ENCODE measurements around the gene NNAT.
"Not testable (repeated sequence)": the region's sequence is repeated elsewhere in the genome, so short reads cannot be mapped to it uniquely, and the experiment has no call there.

Gene NNAT, protein sequence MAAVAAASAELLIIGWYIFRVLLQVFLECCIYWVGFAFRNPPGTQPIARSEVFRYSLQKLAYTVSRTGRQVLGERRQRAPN

DNA sequence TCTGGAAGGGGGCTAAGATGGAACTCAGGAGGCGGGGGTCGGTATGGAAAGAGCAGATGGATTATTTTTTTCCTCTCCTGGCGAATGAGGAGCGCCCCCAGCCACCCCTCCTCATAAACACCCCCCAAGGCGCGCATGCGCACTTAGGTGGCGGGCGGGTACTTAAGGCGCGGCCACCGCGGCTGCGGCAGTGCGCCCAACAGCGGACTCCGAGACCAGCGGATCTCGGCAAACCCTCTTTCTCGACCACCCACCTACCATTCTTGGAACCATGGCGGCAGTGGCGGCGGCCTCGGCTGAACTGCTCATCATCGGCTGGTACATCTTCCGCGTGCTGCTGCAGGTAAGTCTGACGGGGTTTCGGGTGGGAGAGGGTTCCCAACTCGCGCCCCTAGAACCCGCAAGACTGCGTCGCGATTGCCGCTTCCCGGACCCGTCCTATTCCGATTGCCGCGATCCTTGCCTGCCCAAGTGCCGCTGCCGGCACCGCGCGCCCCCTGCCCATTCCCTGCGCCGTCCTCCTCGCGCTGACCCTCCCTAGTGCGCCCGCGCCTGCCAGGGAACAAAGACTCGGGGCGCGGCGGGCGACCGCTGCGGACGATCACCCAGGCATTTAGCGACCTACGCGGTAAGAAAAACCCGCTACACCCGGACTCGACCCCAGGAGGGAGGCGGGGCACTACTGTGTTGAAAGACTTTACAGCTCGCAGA is at the start of gene NNAT:
TSS of gene NNAT (plus strand) at position 190 of the 711 bp plus-strand sequence. CDS start at position 272, 82 bp downstream.
- DNase-seq (ENCODE audit: low read depth, low spot score): no peak

DNA sequence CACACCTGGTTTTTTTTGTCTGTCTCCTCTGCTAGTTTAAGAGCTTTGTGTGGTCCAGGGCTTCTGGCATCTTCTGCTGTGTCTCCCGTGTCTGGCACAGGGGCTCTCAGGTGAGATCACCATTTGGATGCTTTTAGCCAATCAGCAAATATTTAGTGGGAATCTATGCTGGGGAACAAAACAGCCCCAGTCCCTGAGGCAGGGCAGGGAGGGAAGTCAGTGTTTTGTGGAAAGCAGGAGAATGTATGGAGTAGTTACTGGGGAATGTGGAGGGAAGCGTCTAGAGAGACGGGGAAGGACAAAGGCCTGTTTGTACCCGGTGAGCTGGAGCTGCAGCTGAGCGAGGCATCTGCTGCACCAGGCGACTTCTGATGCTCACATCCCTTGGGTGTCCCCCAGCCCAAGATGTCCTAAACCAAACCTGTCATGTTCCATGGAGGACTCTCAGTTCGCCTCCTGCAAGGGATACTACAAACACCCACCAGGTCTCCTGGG is 49.3 kb upstream of the NNAT start:
- no peak for DNase-seq (ENCODE audit: low read depth, low spot score)

DNA sequence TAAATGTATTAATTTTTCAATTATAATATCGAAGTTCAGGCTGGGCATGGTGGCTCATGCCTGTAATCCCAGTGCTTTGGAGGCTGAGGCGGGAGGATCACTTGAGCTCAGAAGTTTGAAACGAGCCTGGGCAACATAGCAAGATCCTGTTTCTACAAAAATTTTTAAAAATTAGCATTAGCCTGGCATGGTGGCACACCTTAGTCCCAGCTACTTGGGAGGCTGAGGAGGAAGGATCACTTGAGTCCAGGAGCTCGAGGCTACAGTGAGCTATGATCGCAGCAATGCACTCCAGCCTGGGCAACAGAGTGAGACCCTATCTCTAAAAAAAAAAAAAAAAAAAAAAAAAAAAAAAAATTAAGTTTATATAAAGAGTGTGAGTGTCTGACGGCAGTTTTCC is 48.6 kb upstream of the NNAT start:
- DNase-seq (ENCODE audit: low read depth, low spot score): not testable (repeated sequence)

DNA sequence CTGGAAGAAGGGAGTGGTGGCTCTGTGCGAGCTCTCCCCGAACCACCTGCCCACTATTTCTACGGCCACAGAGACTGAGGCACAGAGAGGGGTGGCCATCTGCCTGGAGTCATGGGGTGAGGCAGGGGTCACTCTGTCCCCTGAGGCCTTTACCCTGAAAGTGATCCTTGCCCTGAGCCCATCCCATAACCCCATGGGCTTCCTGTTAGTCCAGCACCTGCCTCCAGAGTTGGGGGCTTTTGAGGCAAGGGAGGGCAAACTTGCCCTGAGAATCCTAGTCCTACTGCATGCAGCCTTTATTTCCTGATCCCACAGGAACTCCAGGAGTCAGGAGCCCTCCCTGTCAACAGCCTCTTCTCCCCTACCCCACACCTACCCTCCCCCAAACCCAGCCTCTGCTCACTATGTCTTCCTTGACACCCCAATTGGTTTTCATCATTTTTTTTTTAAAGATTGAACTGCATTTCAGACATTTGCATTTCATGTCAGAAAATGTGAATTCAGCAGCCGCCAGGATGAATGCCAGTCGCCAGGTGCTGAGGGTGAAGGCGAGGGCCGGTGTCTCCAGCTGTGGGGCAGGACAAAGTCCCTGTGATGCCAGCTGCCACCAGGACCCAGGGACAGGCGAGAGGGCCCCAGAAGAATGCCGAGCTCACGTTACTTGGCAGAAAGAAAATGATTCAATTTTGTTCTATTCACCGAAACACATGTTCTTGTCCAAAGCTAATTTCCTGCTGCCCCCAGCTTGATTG is 47.6 kb upstream of the NNAT start:
- no peak for DNase-seq (ENCODE audit: low read depth, low spot score)

DNA sequence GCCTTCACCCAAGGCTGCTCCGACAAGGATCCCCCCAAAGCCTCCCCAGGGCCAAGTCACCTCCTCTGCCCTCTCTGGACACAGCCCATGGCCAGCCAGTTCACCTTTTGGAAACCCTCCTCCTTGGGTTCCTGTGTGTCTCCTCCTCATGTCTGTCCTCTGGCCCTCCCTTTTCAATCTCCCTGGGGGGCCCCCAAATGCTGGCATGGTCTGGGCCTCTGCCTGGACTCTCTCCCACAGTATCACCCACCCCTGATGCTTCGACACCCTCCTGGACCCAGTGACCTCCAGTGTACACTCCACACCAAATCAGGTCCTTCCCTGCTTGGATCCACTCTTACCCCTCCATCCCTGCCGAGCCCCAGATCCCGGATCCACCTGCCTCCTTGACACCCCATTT is 46.7 kb upstream of the NNAT start:
- DNase-seq (ENCODE audit: low read depth, low spot score): no peak

DNA sequence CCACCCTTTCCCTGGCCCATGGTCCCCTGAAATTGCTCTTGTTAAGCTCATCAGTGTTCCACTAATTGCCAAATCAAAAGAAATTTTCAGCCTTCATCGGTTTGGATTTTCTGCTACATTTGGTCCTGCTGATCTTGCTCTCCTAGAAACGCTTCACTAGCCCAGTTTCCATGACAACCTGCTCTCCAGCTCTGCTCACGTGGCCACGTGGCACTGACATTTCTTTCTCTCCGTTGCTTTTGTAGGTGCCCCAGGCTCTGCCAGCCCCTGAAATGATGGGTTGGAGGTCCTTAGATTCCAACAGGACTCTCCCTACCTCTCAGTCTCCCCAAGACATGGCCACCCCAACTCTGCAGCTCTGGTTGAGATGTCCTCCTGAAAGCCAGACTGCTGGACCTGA is 45.8 kb upstream of the NNAT start:
- DNase-seq (ENCODE audit: low read depth, low spot score): no peak

DNA sequence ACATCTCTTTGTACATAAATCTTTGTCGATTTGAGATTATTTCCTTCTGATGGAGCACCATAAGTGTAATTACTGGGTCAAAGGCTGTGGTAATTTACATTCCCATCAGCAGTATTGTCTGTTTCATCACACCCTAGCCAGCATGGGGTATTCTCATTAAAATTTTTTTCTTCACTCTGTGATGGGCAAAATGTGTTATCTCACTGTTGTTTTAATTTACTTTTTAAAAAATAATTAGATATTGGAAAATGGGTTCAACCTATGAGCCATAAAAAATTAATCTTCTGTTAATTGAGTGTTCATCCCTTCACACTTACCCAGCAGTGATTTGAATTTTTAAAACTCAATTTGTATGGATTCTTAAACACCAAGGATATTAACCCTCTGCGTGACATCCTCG is 44.0 kb upstream of the NNAT start:
- no peak for DNase-seq (ENCODE audit: low read depth, low spot score)

DNA sequence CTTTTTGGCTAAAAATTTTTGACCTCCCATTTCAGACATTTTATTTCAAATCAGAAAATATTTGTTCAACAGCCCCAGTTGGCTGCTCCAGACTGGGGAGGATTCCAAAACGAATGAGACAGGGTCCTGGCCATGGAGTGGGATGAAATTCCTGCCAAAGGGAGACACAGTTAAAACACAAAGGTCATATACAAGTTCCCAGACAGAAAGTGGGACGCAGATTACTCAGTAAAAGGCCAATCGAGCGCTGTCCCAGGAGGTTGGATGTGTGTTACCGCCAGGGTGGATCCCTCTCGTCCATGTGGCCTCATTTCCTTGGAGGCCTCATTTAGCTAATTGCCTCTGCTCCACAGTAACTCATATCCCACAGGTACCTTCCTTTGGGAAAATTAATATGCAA is 41.8 kb upstream of the NNAT start:
- no peak for DNase-seq (ENCODE audit: low read depth, low spot score)

DNA sequence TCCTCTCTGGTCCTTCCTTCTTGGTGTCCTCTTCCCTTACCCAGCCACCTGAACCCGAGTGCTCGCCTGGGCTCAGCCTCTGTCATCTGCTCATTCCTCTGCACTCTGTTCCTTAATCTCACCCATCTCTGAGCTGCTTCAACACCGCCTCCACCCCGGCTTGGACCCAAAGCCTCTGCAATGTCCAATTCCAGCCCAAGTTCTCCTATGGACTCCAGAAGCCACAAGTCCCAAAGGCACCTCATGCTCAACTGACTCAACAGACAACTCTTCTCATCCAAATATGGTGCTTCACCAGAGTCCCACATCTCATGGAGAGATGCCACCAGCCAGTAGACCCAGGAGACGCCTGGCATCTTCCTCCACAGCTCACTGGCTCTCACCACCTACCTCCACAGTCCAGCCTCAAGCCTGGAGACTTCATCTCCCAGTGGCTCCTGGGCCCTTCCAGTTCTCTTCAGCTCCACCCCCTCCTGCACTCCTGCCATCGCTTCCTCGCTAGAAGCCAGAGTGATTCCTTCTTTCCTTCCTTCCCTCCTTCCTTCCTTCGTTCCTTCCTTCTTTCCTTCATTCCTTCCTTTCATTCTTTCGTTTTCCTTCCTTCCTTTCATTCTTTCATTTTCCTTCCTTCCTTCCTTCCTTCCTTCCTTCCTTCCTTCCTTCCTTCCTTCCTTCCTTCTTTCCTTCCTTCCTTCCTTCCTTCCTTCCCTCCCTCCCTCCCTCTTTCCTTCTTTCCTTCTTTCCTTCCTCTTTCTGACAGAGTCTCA is 40.9 kb upstream of the NNAT start:
- DNase-seq (ENCODE audit: low read depth, low spot score): no peak

DNA sequence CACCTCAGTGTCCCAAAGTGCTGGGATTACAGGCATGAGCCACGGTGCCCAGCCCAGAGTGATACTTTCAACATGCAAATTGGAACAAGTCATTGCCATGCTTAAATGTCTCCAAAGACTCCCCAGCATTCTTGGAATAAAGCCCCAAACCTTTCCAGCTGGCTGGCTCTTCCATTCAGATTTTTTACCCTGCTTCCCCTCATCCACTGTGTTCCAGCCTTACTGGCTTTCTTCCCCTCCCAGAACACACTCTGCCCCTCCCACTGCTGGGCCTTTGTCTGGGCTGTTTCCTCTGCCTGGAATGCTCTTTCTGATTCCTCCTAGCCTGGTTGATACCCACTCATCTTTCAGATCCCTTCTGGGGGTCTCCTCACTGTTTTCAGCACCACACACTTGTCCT is 40.1 kb upstream of the NNAT start:
- DNase-seq (ENCODE audit: low read depth, low spot score): no peak

DNA sequence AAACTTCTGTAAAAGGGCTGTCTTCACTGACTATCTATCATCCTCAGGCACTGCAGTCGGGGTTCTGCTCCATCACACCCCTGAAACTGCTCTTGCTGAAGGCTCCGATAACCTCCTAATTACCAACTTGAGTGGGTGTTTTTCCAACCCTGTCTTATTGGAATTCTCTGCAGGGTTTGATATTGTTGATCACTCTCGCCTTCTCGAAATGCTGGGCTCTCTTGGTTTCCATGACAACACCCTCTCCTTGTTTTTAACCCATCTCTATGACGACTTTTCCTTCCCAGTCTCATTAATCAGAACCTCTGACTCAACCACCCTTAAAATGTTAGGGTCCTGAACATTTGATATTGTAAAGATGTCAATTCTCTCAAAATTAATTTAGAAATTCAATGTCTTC is 39.4 kb upstream of the NNAT start:
- no peak for DNase-seq (ENCODE audit: low read depth, low spot score)

DNA sequence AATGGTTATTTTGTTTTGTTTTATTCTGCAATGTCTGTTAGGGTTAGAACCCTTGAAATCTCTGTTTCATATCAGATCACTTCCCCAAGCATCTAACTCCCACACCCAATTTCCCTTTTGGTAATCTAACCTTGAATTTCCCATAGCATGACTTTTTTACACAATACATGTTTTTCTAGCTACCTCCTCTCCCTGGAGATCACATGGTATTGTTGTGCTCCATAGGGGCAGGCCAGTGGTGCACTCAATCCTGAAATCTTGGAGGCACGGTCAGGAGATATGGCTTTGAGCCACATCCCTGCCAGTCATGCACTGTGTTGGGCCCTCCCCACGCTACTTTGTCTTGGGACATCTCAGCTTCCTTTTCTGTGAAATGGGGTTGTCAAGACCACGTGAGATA is 36.7 kb upstream of the NNAT start:
- DNase-seq (ENCODE audit: low read depth, low spot score): no peak

DNA sequence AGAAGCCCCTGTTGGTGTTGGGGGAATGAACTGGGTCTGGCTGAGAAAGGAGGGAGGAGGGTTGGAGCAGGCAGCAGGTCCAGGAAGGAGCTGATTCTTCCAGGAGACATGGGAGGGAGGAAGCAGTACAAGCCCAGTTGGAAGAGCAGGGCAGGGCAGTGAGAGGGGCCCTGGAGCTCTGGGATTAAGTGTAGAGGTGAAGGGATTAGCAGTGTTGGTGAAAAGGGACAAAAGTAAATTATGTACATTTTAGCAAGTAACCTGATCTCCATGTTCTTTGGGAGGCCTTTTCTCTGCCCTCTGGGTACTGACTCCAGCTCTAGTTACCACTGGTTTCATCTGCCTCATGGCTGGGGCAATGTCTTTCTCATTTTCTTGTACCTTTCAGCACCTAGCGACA is 34.8 kb upstream of the NNAT start:
- DNase-seq (ENCODE audit: low read depth, low spot score): not testable (repeated sequence)

DNA sequence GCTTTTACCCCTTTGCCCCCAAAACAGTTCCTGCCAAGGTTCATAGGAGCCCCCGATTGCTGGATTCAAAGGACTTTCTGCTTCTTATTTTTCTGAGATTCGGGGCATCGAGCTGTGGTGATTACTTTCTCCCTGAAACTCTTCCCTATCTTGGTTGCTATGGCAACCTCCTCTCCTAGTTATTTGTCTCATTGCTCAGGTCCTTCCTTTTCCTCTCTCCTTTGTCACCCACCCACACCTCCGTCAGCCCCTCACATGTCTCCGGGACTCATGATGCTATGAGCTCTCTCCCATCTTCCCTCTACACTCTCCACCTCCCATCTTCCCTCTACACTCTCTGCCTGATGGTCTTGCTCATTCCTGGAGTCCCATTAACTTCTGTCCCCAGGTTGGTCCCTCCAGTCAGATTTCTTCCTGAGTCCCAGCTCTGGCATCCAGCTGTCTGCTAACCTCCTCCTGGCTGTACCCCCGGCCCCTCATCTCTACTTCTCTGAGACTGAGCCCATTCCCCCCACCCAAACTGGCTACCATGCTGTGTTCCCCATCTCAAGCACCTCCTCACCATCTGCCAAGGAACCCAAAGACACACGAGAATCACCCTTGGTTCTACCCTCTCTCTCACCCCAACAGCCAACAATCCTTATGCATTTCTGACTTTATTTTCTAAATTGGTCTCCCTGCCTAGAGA is 30.2 kb upstream of the NNAT start:
- DNase-seq (ENCODE audit: low read depth, low spot score): no peak

DNA sequence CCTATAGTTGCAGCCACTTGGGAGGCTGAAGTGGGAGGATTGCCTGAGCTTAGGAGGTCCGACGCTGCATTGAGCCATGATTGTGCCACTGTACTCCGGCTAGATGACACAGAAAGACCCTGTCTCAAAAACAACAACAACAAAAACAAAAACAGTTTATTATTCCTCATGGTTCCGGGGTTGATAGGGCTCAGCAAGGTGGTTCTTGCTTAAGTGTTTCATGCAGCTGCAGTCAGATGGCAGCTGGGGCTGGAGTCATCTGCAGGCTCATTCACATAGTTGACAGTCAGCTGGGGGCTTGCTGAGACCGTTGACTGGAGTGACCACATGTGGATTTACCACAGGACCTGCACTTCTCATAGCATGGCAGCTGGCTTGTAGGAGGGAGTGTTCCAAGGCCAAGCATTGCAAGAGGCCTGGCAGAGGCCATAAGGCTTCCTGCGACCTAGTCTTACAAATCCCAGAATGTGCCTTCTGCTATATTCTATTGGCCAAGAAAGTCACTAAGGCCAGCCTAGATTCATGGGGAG is 28.9 kb upstream of the NNAT start:
- no peak for DNase-seq (ENCODE audit: low read depth, low spot score)

DNA sequence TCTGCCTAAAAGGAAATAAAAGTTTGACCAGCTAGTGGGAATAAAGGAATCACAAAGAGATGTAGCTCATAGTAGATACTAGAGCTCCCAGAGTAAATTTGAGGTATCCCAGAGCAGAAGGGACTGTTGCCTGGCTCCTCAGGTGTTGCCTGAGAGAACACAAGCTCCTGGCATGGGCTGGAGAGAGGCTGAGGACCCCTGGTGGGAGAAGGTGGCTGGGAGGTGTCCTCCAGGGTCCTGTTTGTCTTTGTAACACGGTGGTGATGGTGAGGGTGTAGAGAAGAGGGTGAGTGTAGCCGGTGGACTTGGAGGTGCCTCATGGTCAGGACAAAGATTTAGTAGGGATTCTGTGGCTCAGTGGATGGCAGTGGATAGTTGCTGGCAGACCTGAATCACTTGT is 28.1 kb upstream of the NNAT start:
- no peak for DNase-seq (ENCODE audit: low read depth, low spot score)

DNA sequence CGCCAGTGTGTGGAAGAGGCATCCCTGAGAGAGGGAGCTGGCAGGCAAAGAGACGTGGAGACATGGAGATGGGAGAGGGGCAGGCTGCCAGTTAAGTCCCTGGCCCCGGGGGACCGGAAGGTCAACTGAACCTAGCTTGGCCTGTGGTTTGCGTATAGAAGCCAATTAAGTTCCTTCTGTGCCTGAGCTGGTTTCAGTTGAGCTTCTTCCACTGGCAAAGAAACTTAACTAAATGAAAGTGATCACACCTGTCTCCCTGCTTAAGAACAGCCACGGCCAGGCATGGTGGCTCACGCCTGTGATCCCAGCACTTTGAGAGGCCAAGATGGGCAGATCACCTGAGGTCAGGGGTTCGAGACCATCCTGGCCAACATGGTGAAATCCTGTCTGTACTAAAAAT is 26.7 kb upstream of the NNAT start:
- no peak for DNase-seq (ENCODE audit: low read depth, low spot score)

DNA sequence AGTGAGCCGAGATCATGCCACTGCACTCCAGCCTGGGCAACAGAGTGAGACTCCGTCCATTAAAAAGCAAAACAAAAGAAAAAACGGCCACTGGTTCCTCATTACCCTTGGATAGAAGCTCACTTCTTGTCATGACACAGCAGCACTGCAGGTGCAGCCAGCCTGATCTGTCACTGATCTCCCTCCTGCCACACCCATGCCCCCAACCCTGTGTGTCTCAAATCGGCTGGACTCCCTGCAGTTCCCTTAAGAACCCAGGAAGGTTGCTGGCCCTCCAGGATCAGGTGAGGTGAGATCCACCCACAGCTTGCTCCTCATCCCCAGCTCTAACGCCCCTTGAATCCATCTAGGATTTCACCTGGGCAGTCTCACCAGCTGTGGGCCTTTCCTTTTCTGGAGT is 26.3 kb upstream of the NNAT start:
- no peak for DNase-seq (ENCODE audit: low read depth, low spot score)

DNA sequence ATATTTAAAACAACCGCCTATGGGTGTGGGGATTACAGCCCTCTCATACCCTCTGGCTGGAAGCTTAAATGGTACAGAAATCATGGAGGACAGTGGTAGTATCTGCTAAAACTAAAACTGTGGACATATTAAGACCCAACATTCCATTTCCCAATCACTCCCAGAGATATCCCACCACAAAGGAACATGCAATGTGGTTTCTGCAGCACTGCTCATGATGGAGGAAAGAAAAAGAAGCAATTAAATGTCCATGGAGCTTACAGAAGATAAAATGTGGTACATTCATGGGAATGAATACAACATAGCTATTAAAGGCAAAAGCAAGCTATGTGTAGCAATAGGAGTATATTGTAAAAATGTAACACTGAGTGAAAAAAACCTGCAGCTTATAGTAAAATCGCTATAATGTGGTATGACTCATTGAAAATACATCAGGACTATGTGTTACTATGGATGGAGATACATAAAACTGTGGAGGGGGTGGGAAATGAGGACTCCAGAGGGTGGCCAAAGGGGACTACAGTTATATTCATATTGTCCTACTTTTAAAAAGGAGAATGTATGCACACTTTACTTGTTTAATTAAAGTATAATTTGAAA is 22.9 kb upstream of the NNAT start:
- no peak for DNase-seq (ENCODE audit: low read depth, low spot score)

DNA sequence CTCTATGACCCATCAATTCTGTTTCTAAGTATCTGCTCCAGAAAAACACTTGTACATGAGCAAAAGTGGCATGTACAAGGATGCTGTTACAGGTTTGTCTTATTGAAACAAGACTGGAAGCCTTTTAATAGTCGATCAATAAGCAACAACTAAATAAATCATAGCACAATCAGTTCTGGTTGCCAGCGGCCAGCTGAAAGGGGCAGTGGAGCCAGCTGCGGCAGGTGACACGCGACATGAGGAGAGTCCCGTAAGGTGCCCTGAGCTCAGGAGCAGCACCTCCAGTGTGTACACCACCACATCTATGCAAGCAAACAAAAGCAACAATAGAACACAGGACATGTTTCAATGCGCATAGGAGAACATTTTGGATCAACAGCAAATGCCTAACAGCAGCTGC is 20.7 kb upstream of the NNAT start:
- DNase-seq (ENCODE audit: low read depth, low spot score): no peak

DNA sequence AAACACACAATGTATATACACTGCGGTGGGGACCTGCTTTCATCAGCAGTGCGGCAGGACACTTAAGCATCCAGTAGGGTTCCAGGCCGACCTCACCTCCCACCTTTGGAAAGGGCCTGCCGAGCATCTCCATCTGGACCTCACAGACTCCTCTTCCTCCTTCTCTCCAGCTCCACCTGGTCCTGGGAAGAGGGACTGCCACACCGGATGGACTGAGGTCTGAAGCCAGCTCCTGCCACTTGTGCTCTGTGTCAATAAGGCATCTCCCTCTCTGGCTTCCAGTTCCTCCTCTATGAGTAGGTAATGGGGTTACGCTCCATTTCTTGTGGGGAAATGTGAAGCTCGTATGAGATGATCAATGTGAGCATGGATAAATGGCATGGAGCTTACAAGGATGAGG is 19.1 kb upstream of the NNAT start:
- DNase-seq (ENCODE audit: low read depth, low spot score): no peak

Data from activated CD4-positive, CD25-positive, alpha-beta regulatory T cell treated with anti-CD3 and anti-CD28 coated beads, Interleukin-2, amount 50 U/mL, for 16 hours (primary cell).